Liver (tissue), 3 donors: ENCODE results near the gene UBAP1L.

Experiments used
- NR2F2 ChIP-seq: IDR thresholded peaks from 2 replicates; pipeline ENCODE4 v1.6.1; 2016; ENCODE audit warnings: antibody characterized with exemption
- SP1 ChIP-seq: IDR thresholded peaks from 2 replicates; pipeline ENCODE4 v1.6.1; 2018; ENCODE audit warnings: antibody characterized with exemption, mild to moderate bottlenecking
- YY1 ChIP-seq: IDR thresholded peaks from 2 replicates; pipeline ENCODE4 v1.6.1; 2016; ENCODE audit warnings: antibody characterized with exemption, mild to moderate bottlenecking
- ZBTB33 ChIP-seq: IDR thresholded peaks from 2 replicates; pipeline ENCODE4 v1.6.1; 2016; ENCODE audit warnings: antibody characterized with exemption
- TF ChIP-seq, protein P1 (sequence below): fragments of 150-350 bp; IDR thresholded peaks from 2 replicates; pipeline ENCODE4 v1.5.1; 2017; ENCODE audit warnings: improper control_type of control experiment, low read depth, low read length; ENCODE audit not compliant: missing input control
- TF ChIP-seq, protein P2 (sequence below): IDR thresholded peaks from 2 replicates; pipeline ENCODE4 v1.6.1; 2016; ENCODE audit warnings: antibody characterized with exemption
- TF ChIP-seq, protein P3 (sequence below): IDR thresholded peaks from 2 replicates; pipeline ENCODE4 v1.6.1; 2016; ENCODE audit warnings: antibody characterized with exemption
- donor health status: healthy.
- donor health status: healthy.

- TF ChIP-seq, protein P1, sequence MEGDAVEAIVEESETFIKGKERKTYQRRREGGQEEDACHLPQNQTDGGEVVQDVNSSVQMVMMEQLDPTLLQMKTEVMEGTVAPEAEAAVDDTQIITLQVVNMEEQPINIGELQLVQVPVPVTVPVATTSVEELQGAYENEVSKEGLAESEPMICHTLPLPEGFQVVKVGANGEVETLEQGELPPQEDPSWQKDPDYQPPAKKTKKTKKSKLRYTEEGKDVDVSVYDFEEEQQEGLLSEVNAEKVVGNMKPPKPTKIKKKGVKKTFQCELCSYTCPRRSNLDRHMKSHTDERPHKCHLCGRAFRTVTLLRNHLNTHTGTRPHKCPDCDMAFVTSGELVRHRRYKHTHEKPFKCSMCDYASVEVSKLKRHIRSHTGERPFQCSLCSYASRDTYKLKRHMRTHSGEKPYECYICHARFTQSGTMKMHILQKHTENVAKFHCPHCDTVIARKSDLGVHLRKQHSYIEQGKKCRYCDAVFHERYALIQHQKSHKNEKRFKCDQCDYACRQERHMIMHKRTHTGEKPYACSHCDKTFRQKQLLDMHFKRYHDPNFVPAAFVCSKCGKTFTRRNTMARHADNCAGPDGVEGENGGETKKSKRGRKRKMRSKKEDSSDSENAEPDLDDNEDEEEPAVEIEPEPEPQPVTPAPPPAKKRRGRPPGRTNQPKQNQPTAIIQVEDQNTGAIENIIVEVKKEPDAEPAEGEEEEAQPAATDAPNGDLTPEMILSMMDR, result no peak
- no peak for TF ChIP-seq YY1
- no peak for TF ChIP-seq NR2F2
- TF ChIP-seq SP1, result no peak
- TF ChIP-seq, protein P2, sequence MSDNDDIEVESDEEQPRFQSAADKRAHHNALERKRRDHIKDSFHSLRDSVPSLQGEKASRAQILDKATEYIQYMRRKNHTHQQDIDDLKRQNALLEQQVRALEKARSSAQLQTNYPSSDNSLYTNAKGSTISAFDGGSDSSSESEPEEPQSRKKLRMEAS, result no peak
- TF ChIP-seq, protein P3, sequence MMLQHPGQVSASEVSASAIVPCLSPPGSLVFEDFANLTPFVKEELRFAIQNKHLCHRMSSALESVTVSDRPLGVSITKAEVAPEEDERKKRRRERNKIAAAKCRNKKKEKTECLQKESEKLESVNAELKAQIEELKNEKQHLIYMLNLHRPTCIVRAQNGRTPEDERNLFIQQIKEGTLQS, result no peak
- no peak for TF ChIP-seq ZBTB33
Observed at GRCh38 chr15:65091946-65092770, 22.8 kb downstream of the UBAP1L start.
